A172 (cell line): Measurements from ENCODE around the gene ARL2. TPM values are rescaled to one million over a fixed set of nuclear protein-coding genes. Genes with fewer than 3 reads are reported as not detected.

ENCODE experiments used
- DNase-seq: peaks from one replicate; pipeline ENCODE4 v3.0.0-alpha.2; 2015; ENCODE audit warnings: low spot score
- total RNA-seq: library from RNA; depleted of rRNA; stranded (reverse); fragments of >200 nt; shearing (Covaris generic); gene quantifications from 2 replicates; pipeline ENCODE4 v1.2.3, GENCODE V29; 2014

ARL2 gene
- total RNA-seq, 1 experiment from 2014 or later = 196 TPM

DNA sequence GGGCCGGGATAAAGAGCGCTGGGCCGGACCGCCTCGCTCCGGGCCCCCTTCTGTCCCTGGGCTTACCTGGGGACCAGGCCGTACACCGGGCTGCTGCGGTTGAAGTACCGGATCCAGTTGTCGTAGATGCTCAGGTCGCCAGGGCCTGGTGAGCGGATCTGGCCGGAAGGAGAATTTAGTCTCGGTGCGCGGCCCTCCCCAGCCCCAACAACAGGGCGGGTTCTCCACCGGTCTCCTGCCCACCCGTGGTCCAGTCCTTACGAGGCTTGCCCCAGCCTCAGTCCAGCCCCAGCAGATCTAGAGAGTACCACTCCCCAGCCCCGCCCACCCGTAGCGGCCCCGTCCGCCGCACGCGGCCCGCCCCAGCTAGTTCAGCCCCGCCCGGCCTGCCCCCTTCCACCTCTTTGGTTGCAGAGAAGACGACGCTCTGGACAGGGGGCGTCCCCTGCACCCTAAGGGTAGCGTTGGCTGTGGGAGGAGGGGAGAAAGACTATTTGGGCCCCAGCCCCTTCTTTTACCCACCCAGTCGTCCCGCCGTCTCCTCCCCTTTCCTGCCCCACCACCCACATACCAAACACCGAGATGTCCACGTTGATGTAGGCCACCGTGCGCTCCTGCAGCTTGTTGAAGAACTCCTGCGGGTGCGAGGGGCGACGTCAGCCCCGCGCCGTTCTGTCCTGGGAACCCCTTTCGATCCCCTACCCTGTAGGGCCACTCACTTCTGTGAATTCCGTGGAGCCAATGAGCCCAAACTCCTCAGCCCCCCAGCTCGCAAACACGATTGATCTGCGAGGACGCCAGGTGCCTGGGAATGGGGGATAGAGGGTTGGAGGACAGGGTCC is 33.8 kb downstream of the ARL2 start:
- no peak for DNase-seq

DNA sequence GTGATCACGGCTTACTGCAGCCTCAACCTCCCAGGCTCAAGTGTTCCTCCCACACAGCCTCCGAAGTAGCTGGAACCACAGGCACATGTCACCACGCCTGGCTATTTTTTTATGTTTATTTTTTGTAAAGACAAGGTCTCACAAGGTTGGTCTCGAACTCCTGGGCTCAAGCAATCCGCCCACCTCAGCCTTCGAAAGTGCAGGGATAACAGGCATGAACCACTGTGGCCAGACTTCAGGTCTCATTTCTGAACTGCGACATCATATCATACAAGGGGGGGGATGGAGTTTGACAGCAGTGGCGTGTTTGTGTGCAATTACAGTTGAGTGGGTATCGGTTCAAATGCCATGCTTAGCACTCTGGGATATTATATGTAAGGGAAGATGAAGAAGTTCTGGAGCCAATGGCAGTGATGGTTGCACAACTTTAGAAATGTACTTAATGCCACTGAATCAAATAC is 37.5 kb downstream of the ARL2 start:
- no peak for DNase-seq

- no peak for DNase-seq
Measured at GRCh38 chr11:65053827-65054508, 40.0 kb downstream of the ARL2 start.

DNA sequence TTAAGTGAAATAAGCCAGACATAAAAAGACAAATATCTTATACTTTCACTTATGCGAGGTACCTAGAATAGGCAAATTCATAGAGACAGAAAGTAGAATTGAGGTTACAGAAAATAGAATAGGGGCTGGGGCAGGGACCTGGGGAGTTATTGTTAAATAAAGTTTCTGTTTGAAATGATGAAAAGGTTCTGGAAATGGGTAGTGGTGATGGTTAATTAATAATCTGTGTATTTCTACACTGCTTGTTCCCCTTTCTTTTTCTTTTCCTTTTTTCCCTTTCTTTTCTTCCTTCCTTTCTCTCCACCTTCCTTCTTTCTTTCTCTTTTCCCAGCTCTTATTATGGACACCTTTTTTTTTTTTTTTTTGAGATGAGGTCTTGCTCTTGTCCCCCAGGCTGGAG is 41.6 kb downstream of the ARL2 start:
- DNase-seq = no peak

- DNase-seq = no peak
Measured at GRCh38 chr11:65056999-65057398, 43.0 kb downstream of the ARL2 start.

GRCh38 chr11:65057526-65057925 is 43.6 kb downstream of the ARL2 start:
- no peak for DNase-seq

GRCh38 chr11:65058012-65058411 is 44.1 kb downstream of the ARL2 start:
- no peak for DNase-seq

GRCh38 chr11:65058419-65059054 is 44.6 kb downstream of the ARL2 start, which contains the start of gene NAALADL1:
TSS of gene NAALADL1 (minus strand) at chr11:65058553. CDS start at chr11:65058521, 32 bp downstream.
- no peak for DNase-seq

GRCh38 chr11:65059523-65059922 is 45.6 kb downstream of the ARL2 start:
- DNase-seq = no peak

GRCh38 chr11:65059959-65060824 is 46.2 kb downstream of the ARL2 start:
- DNase-seq = no peak

GRCh38 chr11:65060913-65061408 is 47.0 kb downstream of the ARL2 start:
- DNase-seq = no peak

- no peak for DNase-seq
Measured at GRCh38 chr11:65063532-65063931, 49.6 kb downstream of the ARL2 start.

DNA sequence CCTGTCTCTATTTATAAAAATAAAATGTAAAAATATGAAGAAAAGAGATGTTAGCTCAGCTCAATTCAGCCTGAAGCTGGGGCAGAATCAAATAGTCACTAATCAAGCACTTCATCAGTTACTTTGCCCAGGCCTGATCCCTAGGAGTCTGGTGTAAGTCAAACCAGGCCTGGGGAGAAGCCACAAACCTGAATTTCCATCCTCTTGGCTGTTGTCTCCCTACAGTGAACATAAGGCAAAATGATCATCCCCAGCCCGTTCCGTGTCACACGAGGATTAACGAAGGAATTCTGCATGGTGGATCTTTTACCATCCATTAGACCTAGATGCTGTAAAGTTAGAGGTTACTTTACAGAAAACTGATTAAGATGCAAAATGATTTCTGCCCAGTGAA is 50.9 kb downstream of the ARL2 start:
- DNase-seq = no peak

DNA sequence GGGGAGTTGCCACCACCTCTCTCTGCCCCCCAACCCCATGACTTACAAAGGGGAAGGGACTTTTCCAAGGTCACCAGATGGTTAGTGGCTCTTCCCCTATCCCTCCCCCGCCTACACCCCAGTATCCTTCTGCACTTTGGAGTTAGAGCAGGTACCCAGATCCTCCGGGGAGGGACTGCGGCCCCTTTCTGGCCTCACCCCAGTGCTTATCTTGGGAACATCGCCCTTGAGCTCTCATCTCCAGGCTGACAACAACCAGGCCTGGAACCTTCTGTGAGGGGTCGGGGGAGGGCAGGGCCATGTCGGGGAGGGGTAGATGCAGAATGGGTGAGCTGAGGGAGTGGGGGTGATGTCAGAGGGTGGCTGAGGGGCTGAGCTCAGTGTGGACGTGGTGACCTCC is 51.9 kb downstream of the ARL2 start:
- DNase-seq = no peak

DNA sequence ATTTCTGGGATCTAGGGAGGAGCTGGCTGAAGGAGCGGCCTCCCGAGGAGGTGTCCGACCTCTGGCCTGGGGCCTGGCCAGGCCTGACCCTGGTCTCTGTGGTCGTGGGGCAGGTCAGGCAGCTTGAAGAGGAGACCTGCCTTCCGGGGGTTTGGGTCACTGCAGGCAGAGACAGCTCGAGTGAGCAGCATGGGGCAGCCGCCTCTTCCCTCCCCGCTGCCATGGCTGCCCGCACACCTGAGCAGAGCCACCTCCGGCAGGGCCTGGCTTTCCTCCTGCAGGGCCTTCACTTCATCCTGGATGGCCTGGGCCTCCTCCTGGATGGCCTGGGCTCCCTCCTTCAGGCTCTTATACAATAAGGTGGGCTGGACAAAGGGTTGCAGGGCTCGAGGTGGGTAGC is 52.4 kb downstream of the ARL2 start:
- no peak for DNase-seq

DNA sequence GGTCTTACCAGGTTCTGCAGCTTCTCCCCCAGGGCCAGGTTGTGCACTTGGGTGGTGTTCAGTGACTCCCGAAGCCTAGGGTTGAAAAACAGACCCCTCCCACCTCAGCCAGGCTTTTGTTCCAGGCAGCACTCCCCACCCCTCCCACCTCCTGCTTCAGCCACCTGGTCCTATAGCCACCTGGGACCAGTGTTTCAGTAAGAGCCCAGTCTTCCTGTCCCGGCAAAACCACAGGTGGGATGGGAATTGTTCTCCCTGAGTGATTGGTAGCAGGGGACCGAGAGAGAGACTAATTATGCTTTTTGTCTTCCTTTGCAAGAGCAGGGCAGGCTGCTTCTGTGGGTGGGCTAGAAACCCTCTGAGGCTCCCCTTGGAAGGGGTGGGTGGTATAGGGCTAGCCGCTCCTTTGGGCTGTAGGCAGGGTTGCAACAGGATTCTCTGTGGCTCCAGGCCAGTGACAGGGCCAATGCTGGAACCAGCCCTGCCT is 52.9 kb downstream of the ARL2 start:
- no peak for DNase-seq

GRCh38 chr11:65067446-65067845 is 53.5 kb downstream of the ARL2 start:
- DNase-seq = no peak

GRCh38 chr11:65069217-65069616 is 55.3 kb downstream of the ARL2 start:
- DNase-seq = no peak
